Muscle of leg (tissue), 11 donors: ENCODE data around the gene LMBRD2. TPM values are rescaled to one million over a fixed set of nuclear protein-coding genes. Genes with fewer than 3 reads are reported as not detected.
"Not testable (repeated sequence)": the region's sequence is repeated elsewhere in the genome, so short reads cannot be mapped to it uniquely, and the experiment has no call there.

Experiments
- DNase-seq: peaks from one replicate; pipeline ENCODE4 v3.0.0; 2013
- H3K27ac ChIP-seq: one replicate; pipeline ENCODE4 v1.5.1; 2013; ENCODE audit warnings: mild to moderate bottlenecking, low read length, control low read depth
- H3K27me3 ChIP-seq: one replicate; pipeline ENCODE4 v1.6.1; 2013; ENCODE audit warnings: low read length; ENCODE audit not compliant: control insufficient read depth, insufficient read depth
- H3K36me3 ChIP-seq: one replicate; pipeline ENCODE4 v1.6.1; 2013; ENCODE audit warnings: low read length; ENCODE audit not compliant: control insufficient read depth, insufficient read depth
- H3K4me1 ChIP-seq: one replicate; pipeline ENCODE4 v1.6.1; 2013; ENCODE audit warnings: low read length; ENCODE audit not compliant: control insufficient read depth, insufficient read depth
- H3K4me3 ChIP-seq: one replicate; pipeline ENCODE4 v1.5.1; 2013; ENCODE audit warnings: low read length, control low read depth
- H3K9me3 ChIP-seq: replicated peaks from 2 replicates; pipeline ENCODE4 v1.6.1; 2013; ENCODE audit warnings: low read depth, low read length; ENCODE audit not compliant: control insufficient read depth
- WGBS: methylation state at CpG from one replicate; pipeline ENCODE4 v1.1.5; 2013; ENCODE audit warnings: missing lambda C conversion rate; ENCODE audit not compliant: insufficient coverage; 5-methylcytosine and 5-hydroxymethylcytosine counted together
- polyA plus RNA-seq, 8 donors: library from polyadenylated mRNA; unstranded; fragments of 120-200 nt; gene quantifications; one replicate each; pipeline versions ENCODE4 v1.2.1 to v1.2.3, GENCODE V29; 2013; ENCODE audit warnings: inconsistent platforms in 1 of 8, low replicate concordance in 1 of 8; ENCODE audit not compliant: insufficient read length in 8 of 8, insufficient read depth in 1 of 8
- total RNA-seq: library from RNA; stranded (reverse); fragments of 120-200 nt; gene quantifications from one replicate; pipeline ENCODE4 v1.2.4, GENCODE V29; 2013

Gene LMBRD2
- total and polyA plus RNA-seq, 9 donors: 8.1 to 14.6 (median 11.1) TPM

DNA sequence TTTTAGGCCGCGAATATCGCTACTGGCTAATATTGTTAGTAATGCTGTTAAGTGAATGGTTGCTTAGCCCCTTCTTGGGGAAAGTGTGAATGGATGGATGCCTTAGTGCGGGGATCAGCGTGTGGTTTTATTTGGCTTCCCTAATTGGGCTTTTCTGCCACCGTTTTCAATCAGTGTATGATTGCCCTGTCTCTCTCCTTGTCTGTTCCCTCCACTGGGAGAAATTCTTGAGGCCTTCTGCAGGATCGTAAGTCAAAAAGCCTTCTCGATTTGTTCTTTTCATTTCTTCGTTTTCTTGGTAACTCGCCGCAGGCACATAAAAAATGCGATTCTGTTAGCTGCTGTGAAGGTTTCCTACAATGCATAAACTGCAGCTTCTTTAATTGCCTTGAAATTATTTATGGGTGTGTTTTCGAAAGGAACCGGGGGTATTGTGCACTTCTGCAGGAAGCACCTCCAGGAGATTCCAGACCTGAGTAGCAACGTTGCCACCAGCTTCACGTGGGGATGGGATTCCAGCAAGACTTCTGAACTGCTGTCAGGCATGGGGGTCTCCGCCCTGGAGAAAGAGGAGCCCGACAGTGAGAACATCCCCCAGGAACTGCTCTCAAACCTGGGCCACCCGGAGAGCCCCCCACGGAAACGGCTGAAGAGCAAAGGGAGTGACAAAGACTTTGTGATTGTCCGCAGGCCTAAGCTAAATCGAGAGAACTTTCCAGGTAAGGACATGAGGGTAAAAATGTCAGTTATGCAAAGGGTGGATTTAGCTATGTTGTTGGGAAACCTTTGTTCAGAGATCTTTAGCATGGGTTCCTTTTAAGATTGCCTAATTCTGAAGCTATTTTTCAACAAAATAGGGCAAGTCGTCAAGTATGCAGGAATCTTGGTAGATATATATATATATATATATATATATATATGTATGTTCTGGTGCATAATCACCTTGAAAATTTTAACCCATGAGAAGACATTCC, 924 bp upstream of the LMBRD2 start:
- Histone ChIP-seq H3K9me3 (no peaks in the 10 kb centered on the region), H3K4me1 (peaks cover 27% of the 10 kb centered on the region), H3K27ac (peak overlapping the region; percentile 74), H3K27me3 (no peaks in the 10 kb centered on the region), H3K36me3 (peaks cover 26% of the 10 kb centered on the region), H3K4me3 (peak overlapping the region; percentile 93)
- WGBS: 1% methylated on average over 14 of the region's 24 CpGs
- peak; percentile 49 for DNase-seq

GRCh38 chr5:36150676-36151433, 832 bp downstream of the LMBRD2 start:
- H3K27me3 ChIP-seq: no peaks in the 10 kb centered on the region
- peak; percentile 55 for DNase-seq
- peak overlapping the region; percentile 93 for H3K4me3 ChIP-seq
- peaks cover 19% of the 10 kb centered on the region for H3K36me3 ChIP-seq
- peaks cover 18% of the 10 kb centered on the region for H3K4me1 ChIP-seq
- peak overlapping the region; percentile 88 for H3K27ac ChIP-seq
- no peaks in the 10 kb centered on the region for H3K9me3 ChIP-seq
- WGBS: 0% methylated on average over 13 of the region's 23 CpGs

DNA sequence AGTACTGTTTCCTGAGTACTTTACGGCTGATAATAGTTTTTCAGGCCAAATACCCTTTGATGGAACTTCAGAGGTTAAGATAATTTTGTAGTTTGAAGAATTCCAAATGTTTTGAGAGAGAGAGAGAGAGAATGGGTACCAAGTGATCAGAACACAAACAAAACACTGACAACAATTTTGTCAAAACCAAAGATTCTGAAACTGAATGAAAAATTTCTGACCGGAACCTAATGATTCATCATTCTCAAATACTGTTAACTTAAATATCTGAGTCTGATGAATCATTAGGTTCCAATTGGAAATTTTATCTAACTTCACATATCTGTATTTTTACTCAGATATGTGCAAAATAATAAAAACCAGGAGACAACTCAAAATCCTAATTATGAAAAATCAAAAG, 4.0 kb downstream of the LMBRD2 start:
- peaks cover 4% of the 10 kb centered on the region for H3K4me1 ChIP-seq
- no peak for DNase-seq
- no peak overlapping the region for H3K4me3 ChIP-seq
- H3K9me3 ChIP-seq: no peaks in the 10 kb centered on the region
- WGBS: no CpG with 5 or more reads among the region's 2 CpGs
- H3K36me3 ChIP-seq: no peaks in the 10 kb centered on the region
- H3K27me3 ChIP-seq: no peaks in the 10 kb centered on the region
- no peak overlapping the region for H3K27ac ChIP-seq

DNA sequence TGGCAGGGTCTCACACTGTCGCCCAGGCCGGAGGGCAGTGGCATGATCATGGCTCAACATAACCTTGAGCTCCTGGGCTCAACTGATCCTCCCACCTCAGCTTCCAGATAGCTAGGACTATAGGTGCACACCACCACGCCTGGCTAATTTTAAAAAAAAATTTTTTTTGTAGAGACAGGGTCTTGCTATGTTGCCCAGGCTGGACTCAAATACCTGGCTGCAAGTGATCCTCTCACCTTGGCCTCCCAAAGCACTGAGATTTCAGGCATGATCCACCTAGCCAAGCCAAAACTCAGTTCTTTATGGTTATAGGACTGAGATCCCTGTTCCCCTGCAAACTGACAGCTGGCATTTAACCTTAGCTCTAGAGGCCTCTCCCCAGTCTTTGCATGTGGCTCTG, 5.3 kb downstream of the LMBRD2 start:
- 100% methylated on average over 2 of the region's 3 CpGs for WGBS
- no peak for DNase-seq
- Histone ChIP-seq H3K4me3 (no peak overlapping the region), H3K27me3 (no peaks in the 10 kb centered on the region), H3K4me1 (peaks cover 2% of the 10 kb centered on the region), H3K9me3 (no peaks in the 10 kb centered on the region), H3K27ac (no peak overlapping the region), H3K36me3 (no peaks in the 10 kb centered on the region)

DNA sequence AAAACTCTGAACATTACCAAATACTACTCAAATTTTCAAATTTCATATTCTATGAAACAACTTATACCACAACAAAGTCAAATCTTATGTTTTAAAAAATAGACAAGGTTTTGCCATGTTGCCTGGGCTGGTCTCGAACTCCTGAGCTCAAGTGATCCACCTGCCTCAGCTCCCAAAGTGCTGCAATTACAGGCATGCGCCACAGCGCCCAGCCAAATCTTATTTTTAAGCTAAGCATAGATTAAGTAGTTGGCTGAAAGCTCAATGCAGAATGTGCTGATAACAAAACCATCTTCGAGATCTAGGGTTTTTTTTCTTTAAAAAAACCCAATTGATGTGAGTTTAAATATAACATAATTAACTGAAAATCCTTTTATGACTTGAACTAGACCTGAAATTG, 6.4 kb downstream of the LMBRD2 start:
- Histone ChIP-seq H3K36me3 (peaks cover 2% of the 10 kb centered on the region), H3K4me1 (no peaks in the 10 kb centered on the region), H3K27me3 (no peaks in the 10 kb centered on the region), H3K27ac (no peak overlapping the region), H3K4me3 (no peak overlapping the region), H3K9me3 (no peaks in the 10 kb centered on the region)
- DNase-seq: no peak
- no CpG with 5 or more reads among the region's 4 CpGs for WGBS

- no peaks in the 10 kb centered on the region for H3K27me3 ChIP-seq
- no peak overlapping the region for H3K4me3 ChIP-seq
- WGBS: 87% methylated on average over 5 of the region's 7 CpGs
- no peaks in the 10 kb centered on the region for H3K4me1 ChIP-seq
- H3K27ac ChIP-seq: no peak overlapping the region
- peaks cover 24% of the 10 kb centered on the region for H3K36me3 ChIP-seq
- no peak for DNase-seq
- peaks cover 10% of the 10 kb centered on the region for H3K9me3 ChIP-seq
These were observed 12.6 kb downstream of the LMBRD2 start for GRCh38 chr5:36138900-36139683.

- Histone ChIP-seq H3K4me3 (no peak overlapping the region), H3K4me1 (no peaks in the 10 kb centered on the region), H3K9me3 (peaks cover 11% of the 10 kb centered on the region), H3K27ac (no peak overlapping the region), H3K27me3 (no peaks in the 10 kb centered on the region), H3K36me3 (peaks cover 24% of the 10 kb centered on the region)
- DNase-seq: no peak
These were observed 15.1 kb downstream of the LMBRD2 start for GRCh38 chr5:36136581-36136980.

DNA sequence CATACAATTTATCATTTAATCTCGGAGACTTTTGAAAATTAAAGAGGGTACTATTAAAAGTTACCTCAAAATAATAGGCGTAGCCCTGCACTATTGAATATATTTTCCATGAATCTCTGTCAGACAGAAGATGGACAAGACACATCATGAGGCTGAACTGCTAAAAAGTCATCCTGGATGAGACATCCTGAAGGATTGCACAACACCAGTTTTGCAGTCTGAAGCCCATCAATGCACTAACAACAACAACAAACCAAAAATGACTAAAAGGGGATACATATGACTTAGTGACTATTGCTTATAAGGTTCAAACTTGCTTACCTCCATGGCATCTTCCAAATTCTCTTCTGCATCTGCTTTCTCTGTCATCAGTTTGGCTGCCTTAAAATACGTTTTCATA, 15.7 kb downstream of the LMBRD2 start:
- Histone ChIP-seq H3K36me3 (peaks cover 24% of the 10 kb centered on the region), H3K27ac (no peak overlapping the region), H3K27me3 (no peaks in the 10 kb centered on the region), H3K4me1 (no peaks in the 10 kb centered on the region), H3K4me3 (no peak overlapping the region), H3K9me3 (peaks cover 13% of the 10 kb centered on the region)
- no peak for DNase-seq
- WGBS: no CpG with 5 or more reads among the region's 3 CpGs

DNA sequence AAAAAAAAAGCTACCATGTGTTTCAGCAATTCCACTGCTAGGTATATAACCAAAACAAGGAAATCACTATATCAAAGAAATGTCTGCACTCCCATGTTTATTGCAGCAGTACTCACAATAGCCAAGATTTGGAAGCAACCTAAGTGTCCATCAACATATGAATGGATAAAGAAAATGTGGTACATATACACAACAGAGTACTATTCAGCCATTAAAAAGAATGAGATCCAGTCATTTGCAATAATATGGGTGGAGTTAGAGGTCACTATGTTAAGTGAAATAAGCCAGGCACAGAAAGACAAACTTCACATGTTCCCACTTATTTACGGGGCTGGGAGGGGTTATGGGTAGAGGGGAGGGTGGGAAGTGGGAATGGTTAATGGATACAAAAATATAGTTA, 18.7 kb downstream of the LMBRD2 start:
- not testable (repeated sequence) for H3K27ac ChIP-seq, DNase-seq, H3K4me1 ChIP-seq, H3K27me3 ChIP-seq, H3K9me3 ChIP-seq, H3K4me3 ChIP-seq
- no CpG with 5 or more reads among the region's 1 CpG for WGBS
- H3K36me3 ChIP-seq: peaks cover 15% of the 10 kb centered on the region

GRCh38 chr5:36129666-36130065, 22.0 kb downstream of the LMBRD2 start:
- not testable (repeated sequence) for H3K27me3 ChIP-seq, H3K4me3 ChIP-seq, H3K27ac ChIP-seq, H3K9me3 ChIP-seq, DNase-seq, H3K4me1 ChIP-seq
- peaks cover 15% of the 10 kb centered on the region for H3K36me3 ChIP-seq
- WGBS: no CpG with 5 or more reads among the region's 5 CpGs
